AG04450 (cell line): ENCODE data around the gene CHEK2. TPM values are rescaled to one million over a fixed set of nuclear protein-coding genes. Genes with fewer than 3 reads are reported as not detected.
"Not testable (repeated sequence)": the region's sequence is repeated elsewhere in the genome, so short reads cannot be mapped to it uniquely, and the experiment has no call there.

Experiments
- CTCF ChIA-PET: fragments of 300-600, 350-600 bp; formaldehyde crosslinking; extraction: SDS; loops from one replicate; lab custom pipeline; 2022; ENCODE audit warnings: antibody characterized with exemption, inconsistent platforms; lab: Charles Lee
- POLR2A ChIA-PET: fragments of 350-600 bp; formaldehyde crosslinking; extraction: SDS; loops from one replicate; lab custom pipeline; 2021; ENCODE audit warnings: antibody characterized with exemption, inconsistent platforms; lab: Yijun Ruan, JAX
- DNase-seq: peaks from one replicate; pipeline ENCODE4 v3.0.0-alpha.2; 2011; ENCODE audit warnings: low read depth, low spot score
- H3K27ac ChIP-seq: one replicate; pipeline ENCODE4 v1.5.1; 2012; ENCODE audit warnings: low read depth, low read length, control low read depth
- H3K27me3 ChIP-seq: one replicate; pipeline ENCODE4 v1.6.0; 2012; ENCODE audit warnings: low read length; ENCODE audit not compliant: control insufficient read depth, insufficient read depth
- H3K4me3 ChIP-seq: 2 replicates; pipeline ENCODE4 v1.5.1; 2011; ENCODE audit warnings: mild to moderate bottlenecking, low read depth, low read length, control low read depth
- H3K9me3 ChIP-seq: 2 replicates; pipeline ENCODE4 v1.5.1; 2012; ENCODE audit warnings: low read length; ENCODE audit not compliant: control insufficient read depth, insufficient read depth
- polyA plus RNA-seq: library from polyadenylated mRNA; depleted of rRNA; stranded (reverse); fragments of >200 nt; gene quantifications from 2 replicates; pipeline ENCODE4 v1.2.3, GENCODE V29; 2011
- TF ChIP-seq, protein P1 (sequence below): IDR thresholded peaks from 2 replicates; pipeline ENCODE4 v1.5.1; 2011; ENCODE audit warnings: low read depth, low read length, control low read depth, inconsistent platforms

The CHEK2 gene
- polyA plus RNA-seq, 1 experiment = 19.5 TPM

DNA sequence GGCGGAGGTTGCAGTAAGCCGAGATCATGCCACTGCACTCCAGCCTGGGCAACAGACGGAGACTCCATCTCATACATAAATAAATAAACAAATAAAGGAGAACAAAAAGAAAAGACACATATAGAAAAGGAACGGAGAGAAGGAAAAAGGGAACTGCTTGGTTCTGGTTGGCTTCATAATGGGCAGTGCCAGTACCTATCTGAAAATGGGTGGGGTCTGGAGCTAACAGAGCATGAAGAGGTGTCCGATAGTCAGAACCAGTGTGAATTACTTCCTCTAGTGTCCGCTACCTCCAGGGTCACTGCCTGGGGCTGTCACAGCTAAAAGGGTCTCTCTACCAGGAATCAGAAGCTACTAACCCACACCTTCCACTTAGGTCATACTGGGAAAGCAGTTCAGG lies 34.8 kb downstream of the CHEK2 start:
- Histone ChIP-seq H3K27ac (no peak overlapping the region), H3K4me3 (no peak overlapping the region), H3K27me3 (no peaks in the 10 kb centered on the region), H3K9me3 (no peaks in the 10 kb centered on the region)
- ChIA-PET POLR2A (no interaction called here), CTCF (no interaction called here)
- TF ChIP-seq, protein P1, sequence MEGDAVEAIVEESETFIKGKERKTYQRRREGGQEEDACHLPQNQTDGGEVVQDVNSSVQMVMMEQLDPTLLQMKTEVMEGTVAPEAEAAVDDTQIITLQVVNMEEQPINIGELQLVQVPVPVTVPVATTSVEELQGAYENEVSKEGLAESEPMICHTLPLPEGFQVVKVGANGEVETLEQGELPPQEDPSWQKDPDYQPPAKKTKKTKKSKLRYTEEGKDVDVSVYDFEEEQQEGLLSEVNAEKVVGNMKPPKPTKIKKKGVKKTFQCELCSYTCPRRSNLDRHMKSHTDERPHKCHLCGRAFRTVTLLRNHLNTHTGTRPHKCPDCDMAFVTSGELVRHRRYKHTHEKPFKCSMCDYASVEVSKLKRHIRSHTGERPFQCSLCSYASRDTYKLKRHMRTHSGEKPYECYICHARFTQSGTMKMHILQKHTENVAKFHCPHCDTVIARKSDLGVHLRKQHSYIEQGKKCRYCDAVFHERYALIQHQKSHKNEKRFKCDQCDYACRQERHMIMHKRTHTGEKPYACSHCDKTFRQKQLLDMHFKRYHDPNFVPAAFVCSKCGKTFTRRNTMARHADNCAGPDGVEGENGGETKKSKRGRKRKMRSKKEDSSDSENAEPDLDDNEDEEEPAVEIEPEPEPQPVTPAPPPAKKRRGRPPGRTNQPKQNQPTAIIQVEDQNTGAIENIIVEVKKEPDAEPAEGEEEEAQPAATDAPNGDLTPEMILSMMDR = no peak
- no peak for DNase-seq

DNA sequence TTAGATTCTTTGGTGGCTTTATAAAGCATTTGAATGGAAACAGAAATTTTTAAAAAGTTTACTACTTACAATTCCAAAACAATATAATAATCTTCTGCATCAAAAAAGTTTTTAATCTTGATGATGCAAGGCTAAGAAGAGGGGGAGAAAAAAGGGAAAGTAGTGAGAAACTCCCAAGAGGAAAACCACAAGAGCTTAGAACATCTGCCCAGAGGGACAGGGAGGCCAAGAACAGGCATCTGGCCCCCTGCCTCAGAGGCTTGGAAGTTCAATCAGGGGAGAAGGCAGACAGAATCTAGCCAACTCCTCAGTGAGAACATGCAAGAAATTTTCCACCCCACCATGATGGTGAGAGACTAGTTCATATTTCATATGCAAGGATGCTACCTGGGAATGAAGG lies 38.2 kb downstream of the CHEK2 start:
- TF ChIP-seq, protein P1 = no peak
- H3K9me3 ChIP-seq = no peaks in the 10 kb centered on the region
- ChIA-PET POLR2A (no interaction called here), CTCF (no interaction called here)
- DNase-seq = no peak
- H3K27ac ChIP-seq = no peak overlapping the region
- no peaks in the 10 kb centered on the region for H3K27me3 ChIP-seq
- H3K4me3 ChIP-seq = no peak overlapping the region

DNA sequence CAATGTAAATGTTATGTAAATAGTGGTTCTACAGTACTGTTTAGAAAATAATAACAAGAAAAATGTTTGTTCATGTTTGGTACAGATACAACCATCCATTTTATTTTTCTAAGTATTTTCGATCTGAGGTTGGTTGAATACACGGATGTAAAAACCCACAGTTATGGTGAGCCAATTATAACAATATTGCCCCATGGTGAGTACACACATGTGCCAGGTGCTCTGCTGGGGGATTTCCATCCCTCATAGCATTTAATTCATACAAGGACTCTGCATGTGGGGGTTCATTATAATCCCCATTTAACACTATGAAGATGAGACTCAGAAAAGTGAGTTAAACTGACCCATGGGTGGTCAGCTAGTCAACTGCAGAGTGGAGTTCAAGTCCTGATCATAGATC lies 38.7 kb downstream of the CHEK2 start:
- TF ChIP-seq, protein P1 = no peak
- no peaks in the 10 kb centered on the region for H3K9me3 ChIP-seq
- no peak overlapping the region for H3K4me3 ChIP-seq
- ChIA-PET CTCF (no interaction called here), POLR2A (no interaction called here)
- no peak for DNase-seq
- no peak overlapping the region for H3K27ac ChIP-seq
- H3K27me3 ChIP-seq = no peaks in the 10 kb centered on the region

DNA sequence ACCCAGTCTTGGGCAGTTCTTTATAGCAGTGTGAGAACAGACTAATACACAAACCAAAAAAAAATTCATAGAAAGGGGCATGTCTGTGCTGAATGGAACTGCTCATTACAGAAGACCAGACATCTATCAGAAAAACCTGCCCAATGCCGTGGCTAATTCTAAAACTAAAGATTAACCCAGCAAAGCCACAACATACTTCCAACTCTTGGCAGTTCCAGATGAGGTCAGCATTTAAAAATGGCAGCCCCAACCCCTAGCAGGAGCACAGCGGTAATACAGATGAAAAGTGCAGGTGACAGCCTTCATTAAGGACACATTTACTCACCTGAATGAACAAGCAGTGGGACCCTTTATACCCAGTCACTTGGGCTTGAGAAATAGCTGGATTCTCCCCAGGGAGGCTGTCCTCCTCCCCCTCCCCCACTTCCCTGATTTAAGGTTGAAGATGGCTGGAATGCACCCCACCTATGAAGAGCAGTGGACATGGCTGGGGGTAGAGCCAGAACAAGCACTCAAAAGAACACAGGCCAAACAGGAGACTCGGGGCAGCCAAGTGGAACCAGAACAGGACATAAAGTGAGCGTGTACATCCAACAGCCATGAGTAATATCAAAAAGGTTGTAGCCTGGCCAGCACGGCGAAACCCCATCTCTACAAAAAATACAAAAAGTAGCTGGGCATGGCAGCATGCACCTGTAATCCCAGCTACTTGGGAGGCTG lies 48.4 kb downstream of the CHEK2 start:
- POLR2A ChIA-PET, DNase-seq, CTCF ChIA-PET, H3K27me3 ChIP-seq, H3K9me3 ChIP-seq, H3K27ac ChIP-seq, H3K4me3 ChIP-seq: not testable (repeated sequence)

DNA sequence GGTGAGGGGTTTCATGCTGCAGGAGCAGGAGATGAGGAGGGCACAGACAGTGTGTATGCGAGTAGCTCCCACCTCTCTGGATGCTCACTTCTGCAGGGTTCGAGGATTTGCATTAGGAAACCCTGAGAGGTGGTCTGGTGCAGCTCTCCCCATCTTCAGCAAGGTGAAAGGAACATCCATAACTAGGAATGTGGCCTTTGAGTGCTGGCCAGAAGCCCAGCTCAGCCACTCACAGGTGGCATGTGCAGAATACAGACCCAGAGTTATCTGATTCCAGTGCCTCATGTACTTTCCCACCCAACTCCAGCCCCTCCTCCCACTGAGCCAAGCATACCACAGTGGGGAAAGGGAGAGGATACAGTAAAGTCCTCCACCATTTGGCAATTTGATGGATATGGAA lies 51.8 kb downstream of the CHEK2 start:
- CTCF ChIA-PET, H3K27ac ChIP-seq, H3K9me3 ChIP-seq, H3K27me3 ChIP-seq, DNase-seq, POLR2A ChIA-PET, H3K4me3 ChIP-seq: not testable (repeated sequence)

DNA sequence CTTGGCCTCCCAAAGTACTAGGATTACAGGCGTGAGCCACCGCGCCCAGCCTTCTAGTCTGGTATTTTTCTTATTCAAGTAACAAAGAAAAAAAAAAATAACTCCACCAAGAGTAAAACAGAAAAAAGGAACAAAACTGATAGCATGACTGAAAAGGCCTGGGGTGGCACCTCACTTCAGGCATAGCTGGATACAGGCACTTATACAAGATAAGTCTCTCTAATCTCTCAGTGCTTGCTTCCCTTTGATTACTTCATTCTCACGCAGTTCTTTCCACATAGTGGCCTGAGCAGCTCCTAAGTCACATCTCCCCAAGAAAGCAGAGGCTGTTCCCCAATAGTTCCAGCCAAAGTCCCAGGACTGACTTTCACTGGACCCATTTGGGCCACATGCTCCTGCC lies 58.7 kb downstream of the CHEK2 start:
- CTCF ChIA-PET, POLR2A ChIA-PET: not testable (repeated sequence)

DNA sequence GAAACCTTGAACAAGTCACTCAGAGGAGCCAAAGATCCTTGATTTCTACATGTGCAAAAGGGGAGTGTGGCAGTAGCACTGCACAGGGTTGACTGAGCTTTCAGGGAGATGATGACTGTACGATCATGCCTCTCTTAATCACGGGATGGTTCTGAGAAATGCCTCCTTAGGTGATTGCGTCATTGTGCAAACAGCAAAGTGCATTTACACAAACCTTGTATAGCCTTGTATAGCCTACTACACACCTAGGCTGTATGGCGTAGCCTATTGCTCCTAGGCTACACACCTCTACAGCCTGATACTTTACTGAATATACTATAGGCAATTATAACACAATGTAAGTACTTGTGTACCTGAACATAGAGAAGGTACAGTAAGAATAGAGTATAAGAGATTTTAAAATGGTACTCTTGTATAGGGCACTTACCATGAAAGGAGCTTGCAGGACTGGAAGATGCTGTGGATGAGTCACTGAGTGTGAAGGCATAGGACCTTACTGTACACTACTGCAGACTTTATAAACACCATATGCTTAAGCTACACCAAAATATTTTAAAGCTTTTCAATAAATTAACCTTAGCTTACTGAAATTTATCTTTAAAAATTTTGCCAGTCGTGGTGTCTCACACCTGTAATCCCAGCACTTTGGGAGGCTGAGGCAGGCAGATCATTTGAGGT lies 60.7 kb downstream of the CHEK2 start:
- not testable (repeated sequence) for H3K27ac ChIP-seq

More for the DNA sequence above, 58.7 kb downstream of the CHEK2 start:
- DNase-seq, H3K4me3 ChIP-seq, H3K27ac ChIP-seq, H3K9me3 ChIP-seq, H3K27me3 ChIP-seq: not testable (repeated sequence)

DNA sequence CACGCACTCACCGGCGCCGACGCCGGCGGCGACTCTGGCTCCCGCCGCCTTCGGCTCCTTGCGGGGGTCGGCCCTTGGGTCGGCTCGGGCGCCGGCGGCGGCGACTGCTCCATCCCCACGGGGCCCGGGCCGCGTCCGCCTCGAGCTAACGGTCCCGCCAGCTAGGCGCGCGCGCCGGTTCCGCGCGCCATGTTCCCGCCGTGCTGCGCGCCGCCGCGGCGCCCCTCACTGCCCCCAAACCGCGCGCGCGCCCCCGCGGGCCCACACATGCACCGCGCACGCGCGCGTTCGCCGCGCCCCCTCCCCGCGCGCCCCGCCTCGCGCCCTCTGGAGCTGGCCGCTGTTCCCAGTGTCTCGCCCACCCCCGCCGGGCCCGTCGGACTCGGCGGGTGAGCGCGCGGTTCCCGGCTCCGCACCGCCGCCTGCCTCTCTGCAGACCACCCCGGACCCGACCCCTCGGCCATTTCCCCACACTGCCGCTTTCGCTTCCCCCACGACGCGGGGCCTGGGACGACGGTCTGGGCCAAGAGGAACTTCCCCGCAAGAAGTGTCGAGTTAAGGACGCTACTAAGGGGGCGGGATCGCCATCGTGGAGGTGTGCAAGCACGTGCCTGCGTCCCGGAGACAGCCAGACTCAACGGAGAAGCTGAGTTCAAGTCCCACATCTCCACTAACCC lies 61.9 kb downstream of the CHEK2 start, which contains the start of gene TTC28:
Gene TTC28, minus strand, starts transcription at position 230 of the 677 bp plus-strand sequence. Its CDS starts 117 bp downstream, at position 113.
- peak within 1 kb of the TSS; percentile 77 for H3K4me3 ChIP-seq
- not testable (repeated sequence) for H3K27me3 ChIP-seq, H3K9me3 ChIP-seq, H3K27ac ChIP-seq
- ChIA-PET CTCF (interaction anchor here (0.6 kb wide), 1 partner anchor 599 kb away, joined by 3 read pairs; no protein-coding TSS in a partner anchor), POLR2A (interaction anchor here (0.6 to 2.1 kb wide), 5 partner anchors 31 to 270 kb away, joined by 3 to 6 read pairs (median 6); partner anchors contain the start of gene XBP1)
- DNase-seq = peak; percentile 27

More for the DNA sequence above, 60.7 kb downstream of the CHEK2 start:
- H3K27me3 ChIP-seq, CTCF ChIA-PET, POLR2A ChIA-PET, H3K4me3 ChIP-seq, H3K9me3 ChIP-seq: not testable (repeated sequence)
- peak; percentile 30 for DNase-seq
